Panc1 (cell line): ENCODE measurements around the gene KMT2E.

Experiments
- POLR2AphosphoS5 ChIP-seq: IDR thresholded peaks from 2 replicates; pipeline ENCODE4 v1.6.1; 2012; ENCODE audit warnings: mild to moderate bottlenecking, low read depth, low read length, moderate library complexity
- TF ChIP-seq, protein P1 (sequence below): fragments of 450-650 bp; IDR thresholded peaks from 2 replicates; pipeline ENCODE4 v1.5.1; 2017; ENCODE audit warnings: mild to moderate bottlenecking

- TF ChIP-seq POLR2AphosphoS5 = no peak
- TF ChIP-seq, protein P1, sequence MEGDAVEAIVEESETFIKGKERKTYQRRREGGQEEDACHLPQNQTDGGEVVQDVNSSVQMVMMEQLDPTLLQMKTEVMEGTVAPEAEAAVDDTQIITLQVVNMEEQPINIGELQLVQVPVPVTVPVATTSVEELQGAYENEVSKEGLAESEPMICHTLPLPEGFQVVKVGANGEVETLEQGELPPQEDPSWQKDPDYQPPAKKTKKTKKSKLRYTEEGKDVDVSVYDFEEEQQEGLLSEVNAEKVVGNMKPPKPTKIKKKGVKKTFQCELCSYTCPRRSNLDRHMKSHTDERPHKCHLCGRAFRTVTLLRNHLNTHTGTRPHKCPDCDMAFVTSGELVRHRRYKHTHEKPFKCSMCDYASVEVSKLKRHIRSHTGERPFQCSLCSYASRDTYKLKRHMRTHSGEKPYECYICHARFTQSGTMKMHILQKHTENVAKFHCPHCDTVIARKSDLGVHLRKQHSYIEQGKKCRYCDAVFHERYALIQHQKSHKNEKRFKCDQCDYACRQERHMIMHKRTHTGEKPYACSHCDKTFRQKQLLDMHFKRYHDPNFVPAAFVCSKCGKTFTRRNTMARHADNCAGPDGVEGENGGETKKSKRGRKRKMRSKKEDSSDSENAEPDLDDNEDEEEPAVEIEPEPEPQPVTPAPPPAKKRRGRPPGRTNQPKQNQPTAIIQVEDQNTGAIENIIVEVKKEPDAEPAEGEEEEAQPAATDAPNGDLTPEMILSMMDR = no peak
These were observed 48.0 kb upstream of the KMT2E start for GRCh38 chr7:104966022-104966421.
